Type B pancreatic cell (in vitro differentiated cells): ENCODE results near the gene DOCK3. TPM values are rescaled to one million over a fixed set of nuclear protein-coding genes. Genes with fewer than 3 reads are reported as not detected.

ENCODE experiments used
- DNase-seq: peaks from one replicate; pipeline ENCODE4 v3.0.0; 2021; ENCODE audit warnings: mixed read lengths; ENCODE audit not compliant: unreplicated experiment; ENCODE audit errors: extremely low spot score
- H3K27ac Mint-ChIP-seq: 2 replicates; pipeline ENCODE4 v1.8.0; 2021; ENCODE audit warnings: mild to moderate bottlenecking, mixed read lengths
- H3K27me3 Mint-ChIP-seq: 2 replicates; pipeline ENCODE4 v1.8.0; 2021; ENCODE audit warnings: mixed read lengths
- H3K36me3 Mint-ChIP-seq: 2 replicates; pipeline ENCODE4 v1.8.0; 2021; ENCODE audit warnings: mixed read lengths
- H3K4me1 Mint-ChIP-seq: one replicate; pipeline ENCODE4 v1.8.0; 2021; ENCODE audit warnings: mixed read lengths; ENCODE audit not compliant: unreplicated experiment
- H3K4me3 Mint-ChIP-seq: 2 replicates; pipeline ENCODE4 v1.8.0; 2021; ENCODE audit warnings: mild to moderate bottlenecking, mixed read lengths
- H3K9me3 Mint-ChIP-seq: 2 replicates; pipeline ENCODE4 v1.8.0; 2021; ENCODE audit warnings: mixed read lengths
- CTCF ChIP-seq: fragments of 200-600 bp; sonication (generic); conservative IDR thresholded peaks from 2 replicates; pipeline ENCODE4 v1.5.0; 2021; ENCODE audit warnings: antibody characterized with exemption, mild to moderate bottlenecking
- total RNA-seq: library from RNA; stranded (reverse); gene quantifications from 2 replicates; pipeline ENCODE4 v1.2.1, GENCODE V29; 2021; ENCODE audit warnings: low replicate concordance

Gene DOCK3
- total RNA-seq, 1 donor from 2014 or later, result 5.9 TPM

- TF ChIP-seq CTCF, result no peak
- DNase-seq, result no peak
- Mint-ChIP-seq H3K27ac (no peak overlapping the region), H3K9me3 (no peaks in the 10 kb centered on the region), H3K4me1 (no peaks in the 10 kb centered on the region), H3K36me3 (no peaks in the 10 kb centered on the region), H3K27me3 (no peaks in the 10 kb centered on the region), H3K4me3 (no peak overlapping the region)
Measured at GRCh38 chr3:51031666-51032065, 356.9 kb downstream of the DOCK3 start.

GRCh38 chr3:51035630-51036029 is 360.9 kb downstream of the DOCK3 start:
- Mint-ChIP-seq H3K27me3 (no peaks in the 10 kb centered on the region), H3K36me3 (no peaks in the 10 kb centered on the region), H3K4me1 (no peaks in the 10 kb centered on the region), H3K9me3 (no peaks in the 10 kb centered on the region), H3K4me3 (no peak overlapping the region), H3K27ac (no peak overlapping the region)
- DNase-seq, result no peak
- no peak for TF ChIP-seq CTCF

DNA sequence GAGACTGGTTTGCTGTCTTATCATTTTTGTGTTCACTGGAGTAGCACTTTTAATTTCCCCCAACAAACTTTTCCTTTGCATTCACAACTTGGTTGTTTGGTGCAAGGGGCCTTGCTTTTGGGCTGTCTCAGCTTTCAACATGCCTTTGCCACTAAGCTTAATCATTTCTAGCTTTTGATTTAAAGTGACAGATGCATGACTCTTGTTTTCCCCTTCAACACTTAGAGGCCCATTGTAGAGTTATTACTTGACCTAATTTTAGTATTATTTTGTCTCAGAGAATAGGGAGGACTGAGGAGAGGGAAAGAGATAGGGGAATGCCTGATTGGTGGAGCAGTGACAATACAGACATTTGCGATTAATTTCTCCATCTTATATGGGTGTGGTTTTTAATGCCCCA is 370.3 kb downstream of the DOCK3 start:
- Mint-ChIP-seq H3K27ac (no peak overlapping the region), H3K4me3 (no peak overlapping the region), H3K9me3 (no peaks in the 10 kb centered on the region), H3K4me1 (no peaks in the 10 kb centered on the region), H3K27me3 (no peaks in the 10 kb centered on the region), H3K36me3 (no peaks in the 10 kb centered on the region)
- no peak for TF ChIP-seq CTCF
- no peak for DNase-seq

DNA sequence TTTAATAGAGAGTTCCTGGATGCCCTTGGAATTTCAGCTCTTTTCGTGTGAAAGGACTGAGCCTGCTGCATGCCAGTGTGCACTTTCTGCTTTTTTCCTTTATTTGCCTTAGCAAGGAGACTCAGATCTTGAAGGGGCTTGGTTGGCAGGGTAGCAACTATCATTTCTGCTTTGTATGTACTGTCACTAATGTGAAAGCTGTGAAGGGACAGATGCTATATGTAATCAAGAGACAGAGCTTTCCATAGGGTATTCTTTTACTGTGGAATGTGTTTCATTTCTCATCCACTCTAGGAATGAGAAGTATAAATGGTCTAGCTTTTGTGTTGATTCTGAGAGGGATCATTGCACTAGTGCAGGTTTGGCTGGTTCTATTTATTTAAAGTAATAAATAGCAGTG is 377.8 kb downstream of the DOCK3 start:
- TF ChIP-seq CTCF, result no peak
- no peak for DNase-seq
- H3K4me3 Mint-ChIP-seq, result no peak overlapping the region
- no peaks in the 10 kb centered on the region for H3K27me3 Mint-ChIP-seq
- no peak overlapping the region for H3K27ac Mint-ChIP-seq
- H3K4me1 Mint-ChIP-seq, result no peaks in the 10 kb centered on the region
- H3K36me3 Mint-ChIP-seq, result no peaks in the 10 kb centered on the region
- no peaks in the 10 kb centered on the region for H3K9me3 Mint-ChIP-seq

GRCh38 chr3:51057121-51057520 is 382.4 kb downstream of the DOCK3 start:
- no peak overlapping the region for H3K27ac Mint-ChIP-seq
- no peaks in the 10 kb centered on the region for H3K9me3 Mint-ChIP-seq
- no peaks in the 10 kb centered on the region for H3K36me3 Mint-ChIP-seq
- no peaks in the 10 kb centered on the region for H3K27me3 Mint-ChIP-seq
- no peaks in the 10 kb centered on the region for H3K4me1 Mint-ChIP-seq
- TF ChIP-seq CTCF, result no peak
- DNase-seq, result no peak
- H3K4me3 Mint-ChIP-seq, result no peak overlapping the region

- DNase-seq, result no peak
- no peak overlapping the region for H3K4me3 Mint-ChIP-seq
- H3K9me3 Mint-ChIP-seq, result no peaks in the 10 kb centered on the region
- H3K4me1 Mint-ChIP-seq, result no peaks in the 10 kb centered on the region
- H3K27ac Mint-ChIP-seq, result no peak overlapping the region
- no peaks in the 10 kb centered on the region for H3K36me3 Mint-ChIP-seq
- no peaks in the 10 kb centered on the region for H3K27me3 Mint-ChIP-seq
- no peak for TF ChIP-seq CTCF
Measured at GRCh38 chr3:51063053-51063452, 388.3 kb downstream of the DOCK3 start.
